Mucosa of gallbladder (tissue), 1 donor: Measurements from ENCODE around the gene COL6A1. TPM values are rescaled to one million over a fixed set of nuclear protein-coding genes. Genes with fewer than 3 reads are reported as not detected.

Source experiments
- DNase-seq: peaks from one replicate; pipeline ENCODE4 v3.0.0-alpha.2; 2020; ENCODE audit warnings: low spot score
- total RNA-seq: library from RNA; stranded (reverse); gene quantifications from one replicate; pipeline ENCODE4 v1.2.1, GENCODE V29; 2021
- donor health status: DM: no; HTN: no; CAD: no.

COL6A1 gene
- total RNA-seq, 1 donor from 2014 or later: 583 TPM

DNA sequence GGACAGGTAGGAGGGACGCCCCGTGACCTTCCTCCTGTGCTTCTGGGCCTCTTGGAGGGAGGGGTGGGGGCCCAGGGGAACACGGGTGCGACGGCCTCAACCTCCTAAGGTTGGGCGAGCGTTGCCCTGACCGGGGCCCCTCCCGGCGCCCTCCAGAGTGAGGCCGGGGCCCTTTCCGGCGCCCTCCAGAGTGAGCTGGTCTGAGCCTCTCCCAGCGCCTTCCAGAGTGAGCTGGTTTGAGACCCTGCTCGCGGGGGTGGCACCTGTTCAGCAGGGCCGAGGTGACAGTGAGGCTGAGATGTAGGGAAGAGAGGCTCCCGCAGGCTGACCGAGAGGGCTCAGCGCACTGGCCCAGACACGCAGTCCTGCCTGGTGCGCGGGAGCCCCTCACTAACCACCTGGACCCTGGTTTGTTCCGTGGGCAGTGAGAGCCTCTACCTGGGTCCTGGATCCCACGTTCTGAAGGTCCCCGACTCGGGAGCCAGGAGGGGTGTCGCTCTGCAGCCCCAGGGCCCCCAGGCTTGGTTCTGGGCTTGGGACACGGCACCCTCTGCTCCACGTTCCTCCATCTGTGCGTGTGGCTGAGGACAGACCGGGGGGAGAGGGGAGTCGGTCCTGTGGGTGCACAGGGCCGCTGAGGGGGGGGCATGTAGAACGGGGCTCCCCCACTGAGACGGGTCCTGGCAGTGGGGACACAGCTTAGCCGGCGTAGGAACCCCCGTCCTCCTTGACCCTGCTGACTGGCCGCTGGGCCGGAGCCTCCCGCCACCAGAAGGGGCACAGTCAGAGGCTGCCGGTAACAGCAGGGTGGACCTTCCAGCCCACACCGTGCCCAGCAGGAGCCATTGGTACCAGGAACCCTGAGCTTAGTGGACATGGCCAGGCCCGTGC is 1.4 kb downstream of the COL6A1 start:
- DNase-seq: no peak

DNA sequence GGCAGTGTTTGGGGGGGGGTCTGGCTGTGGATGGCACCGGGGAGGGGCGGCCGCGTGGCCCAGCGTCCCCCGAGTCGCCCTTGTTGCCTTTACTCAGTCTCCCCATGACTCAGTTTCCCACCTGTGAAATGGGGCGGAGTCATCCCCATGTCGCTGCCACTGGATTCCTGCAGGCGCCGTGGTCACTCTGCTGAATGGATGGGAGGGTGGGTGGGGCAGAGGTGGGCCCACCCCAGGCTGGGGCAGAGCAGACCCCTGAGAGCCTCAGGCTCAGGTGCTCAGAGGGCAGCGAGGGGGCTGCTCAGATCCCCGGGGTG is 2.0 kb downstream of the COL6A1 start:
- no peak for DNase-seq

DNA sequence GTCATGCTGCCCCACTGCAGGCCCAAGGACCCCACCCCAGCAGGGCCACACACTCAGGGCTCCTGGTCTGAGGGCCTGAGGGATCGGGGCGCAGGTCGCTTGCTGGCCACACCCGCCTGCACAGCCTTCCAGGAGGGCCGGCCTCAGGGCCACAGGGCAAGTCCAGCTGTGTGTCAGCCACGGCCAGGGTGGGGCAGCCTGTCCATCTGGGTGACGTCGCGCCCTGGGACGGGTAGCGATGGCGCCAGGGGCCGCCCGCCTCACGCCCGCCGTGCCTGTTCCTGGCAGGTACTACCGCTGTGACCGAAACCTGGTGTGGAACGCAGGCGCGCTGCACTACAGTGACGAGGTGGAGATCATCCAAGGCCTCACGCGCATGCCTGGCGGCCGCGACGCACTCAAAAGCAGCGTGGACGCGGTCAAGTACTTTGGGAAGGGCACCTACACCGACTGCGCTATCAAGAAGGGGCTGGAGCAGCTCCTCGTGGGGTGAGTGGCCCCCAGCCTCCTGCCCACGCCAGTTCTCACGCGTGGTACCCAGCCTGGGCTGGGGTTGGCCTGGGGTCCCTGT is 2.5 kb downstream of the COL6A1 start:
- no peak for DNase-seq

DNA sequence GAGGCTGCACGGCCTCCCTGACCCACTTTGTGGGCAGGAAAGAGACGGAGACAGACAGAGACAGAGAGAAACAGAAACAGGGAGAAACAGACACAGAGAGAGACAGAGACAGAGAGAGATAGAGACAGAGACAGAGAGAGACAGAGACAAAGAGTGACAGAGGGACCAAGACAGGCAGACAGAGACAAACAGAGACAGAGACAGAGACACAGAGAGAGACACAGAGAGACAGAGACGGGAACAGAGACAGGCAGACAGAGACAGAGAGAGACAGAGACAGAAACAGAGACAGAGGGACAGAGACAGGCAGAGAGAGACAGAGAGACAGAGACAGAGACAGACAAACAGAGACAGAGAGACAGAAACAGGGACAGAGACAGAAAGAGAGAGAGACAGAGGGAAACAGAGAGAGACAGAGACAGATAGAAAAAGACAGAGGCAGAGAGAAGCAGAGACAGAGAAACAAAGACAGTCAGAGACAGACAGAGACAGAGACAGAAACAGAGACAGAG is 3.1 kb downstream of the COL6A1 start:
- DNase-seq: no peak

DNA sequence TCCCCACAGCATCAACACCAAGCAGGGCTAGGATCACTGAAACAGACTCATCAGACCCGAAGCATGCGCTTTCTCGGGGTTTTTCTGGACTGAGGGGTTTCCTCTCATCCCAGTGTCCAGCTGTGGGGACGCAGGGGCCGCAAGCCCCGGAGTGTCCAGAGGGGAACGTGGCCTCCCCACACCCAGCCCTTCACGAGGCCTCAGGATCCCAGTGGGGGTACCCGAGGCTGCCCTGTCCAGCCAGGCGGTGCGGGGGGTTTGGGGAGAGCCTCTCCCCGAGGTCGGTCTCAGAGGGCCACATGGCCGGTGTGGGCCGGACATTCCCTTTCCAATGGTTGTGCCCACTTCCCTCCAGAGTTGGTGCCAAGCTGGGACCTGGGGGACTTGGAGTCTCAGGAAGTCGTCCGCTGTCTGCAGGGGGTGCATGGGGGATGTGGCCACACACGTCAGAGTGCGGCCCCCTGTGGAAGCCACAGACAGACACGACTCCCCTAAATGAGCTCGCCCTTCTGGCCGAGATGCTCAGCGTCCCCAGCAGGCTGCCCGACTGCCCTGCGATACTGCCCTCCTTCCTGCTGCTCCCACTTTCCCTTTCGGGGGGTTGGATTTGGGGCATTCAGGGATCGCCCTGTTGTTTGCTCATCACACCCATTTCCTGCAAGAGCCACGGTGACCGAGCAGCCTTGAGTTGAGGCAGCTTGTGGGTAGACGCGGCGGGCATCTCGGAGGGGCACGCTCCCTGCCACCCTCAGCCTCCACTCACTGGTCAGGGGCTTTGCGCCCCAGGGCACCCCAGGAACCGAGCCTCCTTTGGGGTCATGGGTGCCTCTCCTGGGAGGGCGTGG is 4.1 kb downstream of the COL6A1 start:
- DNase-seq: no peak

DNA sequence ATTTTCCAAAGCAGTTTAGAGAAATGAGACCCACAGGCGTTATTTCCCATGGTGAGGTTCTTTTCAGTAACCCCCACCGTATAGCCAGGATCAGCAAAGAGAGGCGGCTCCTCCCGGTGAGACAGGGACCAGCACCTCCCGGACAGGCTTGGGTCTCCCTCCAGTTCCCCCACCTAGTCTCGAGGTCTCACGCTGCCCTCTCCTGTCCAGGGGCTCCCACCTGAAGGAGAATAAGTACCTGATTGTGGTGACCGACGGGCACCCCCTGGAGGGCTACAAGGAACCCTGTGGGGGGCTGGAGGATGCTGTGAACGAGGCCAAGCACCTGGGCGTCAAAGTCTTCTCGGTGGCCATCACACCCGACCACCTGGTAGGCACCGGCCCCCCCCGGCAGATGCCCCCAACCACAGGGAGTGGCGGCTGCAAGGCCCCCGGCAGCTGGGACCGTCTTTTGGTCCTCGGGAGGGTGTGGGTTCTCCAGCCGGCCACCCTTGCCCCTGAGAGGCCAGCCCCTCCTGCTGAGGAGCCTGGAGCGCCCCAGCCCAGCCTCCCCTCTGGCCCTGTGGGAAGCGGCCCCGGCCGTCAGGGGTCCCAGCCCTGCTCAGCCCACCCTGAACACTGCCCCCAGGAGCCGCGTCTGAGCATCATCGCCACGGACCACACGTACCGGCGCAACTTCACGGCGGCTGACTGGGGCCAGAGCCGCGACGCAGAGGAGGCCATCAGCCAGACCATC is 4.9 kb downstream of the COL6A1 start:
- DNase-seq: no peak

DNA sequence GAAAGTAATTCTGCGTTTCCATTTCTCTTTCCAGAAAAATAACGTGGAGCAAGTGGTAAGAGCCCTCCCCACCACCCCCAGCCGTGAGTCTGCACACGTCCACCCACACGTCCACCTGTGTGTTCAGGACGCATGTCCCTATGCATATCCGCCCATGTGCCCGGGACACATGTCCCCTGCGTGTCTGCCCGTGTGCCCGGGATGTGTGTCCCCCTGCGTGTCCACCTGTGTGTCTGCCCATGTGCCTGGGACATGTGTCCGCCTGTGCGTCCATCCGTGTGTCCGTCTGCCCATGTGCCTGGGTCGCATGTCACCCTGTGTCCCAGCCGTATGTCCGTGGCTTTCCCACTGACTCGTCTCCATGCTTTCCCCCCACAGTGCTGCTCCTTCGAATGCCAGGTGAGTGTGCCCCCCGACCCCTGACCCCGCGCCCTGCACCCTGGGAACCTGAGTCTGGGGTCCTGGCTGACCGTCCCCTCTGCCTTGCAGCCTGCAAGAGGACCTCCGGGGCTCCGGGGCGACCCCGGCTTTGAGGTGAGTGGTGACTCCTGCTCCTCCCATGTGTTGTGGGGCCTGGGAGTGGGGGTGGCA is 5.6 kb downstream of the COL6A1 start:
- DNase-seq: no peak

DNA sequence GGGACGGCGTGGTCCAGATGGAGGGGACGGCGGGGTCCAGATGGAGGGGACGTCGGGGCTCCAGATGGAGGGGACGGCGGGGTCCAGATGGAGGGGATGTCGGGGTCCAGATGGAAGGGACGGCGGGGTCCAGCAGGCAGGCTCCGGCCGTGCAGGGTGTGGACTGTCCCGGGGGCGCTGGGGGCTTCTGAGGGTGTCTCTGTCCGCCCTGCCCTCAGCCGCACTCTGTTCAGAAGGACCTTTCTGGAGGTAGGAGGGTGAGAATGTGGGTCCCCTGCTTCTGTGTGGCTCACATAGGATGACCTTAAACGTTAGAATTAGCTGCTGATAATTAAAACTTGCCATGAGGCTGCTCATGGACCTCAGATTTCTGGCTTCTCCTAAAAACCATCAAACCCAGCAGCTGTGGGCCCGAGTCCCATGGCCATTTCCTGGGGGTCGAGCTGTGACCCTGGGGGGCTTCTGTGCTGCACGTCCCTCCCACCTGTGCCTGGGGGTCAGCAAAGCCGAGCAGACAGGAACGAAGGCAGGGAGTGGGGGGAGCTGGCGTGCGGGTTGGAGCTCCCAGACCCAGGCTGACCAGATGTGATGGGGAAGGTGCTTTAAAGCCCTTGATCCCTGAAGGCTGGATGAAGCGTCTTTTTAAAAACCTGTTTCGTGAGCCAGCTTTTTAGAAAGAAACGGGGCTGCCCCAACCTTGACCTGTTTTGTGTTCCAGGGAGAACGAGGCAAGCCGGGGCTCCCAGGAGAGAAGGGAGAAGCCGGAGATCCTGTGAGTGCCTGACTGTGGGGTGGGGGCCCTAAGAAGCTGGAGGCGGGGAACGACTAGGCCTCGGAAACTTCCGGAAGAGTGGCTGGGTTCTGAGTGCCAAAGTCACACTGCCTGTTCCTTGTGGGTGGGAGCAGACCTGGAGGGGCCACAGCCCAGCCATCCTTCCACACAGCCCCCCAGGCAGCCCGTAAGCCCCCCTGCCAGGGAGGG is 7.1 kb downstream of the COL6A1 start:
- DNase-seq: no peak

DNA sequence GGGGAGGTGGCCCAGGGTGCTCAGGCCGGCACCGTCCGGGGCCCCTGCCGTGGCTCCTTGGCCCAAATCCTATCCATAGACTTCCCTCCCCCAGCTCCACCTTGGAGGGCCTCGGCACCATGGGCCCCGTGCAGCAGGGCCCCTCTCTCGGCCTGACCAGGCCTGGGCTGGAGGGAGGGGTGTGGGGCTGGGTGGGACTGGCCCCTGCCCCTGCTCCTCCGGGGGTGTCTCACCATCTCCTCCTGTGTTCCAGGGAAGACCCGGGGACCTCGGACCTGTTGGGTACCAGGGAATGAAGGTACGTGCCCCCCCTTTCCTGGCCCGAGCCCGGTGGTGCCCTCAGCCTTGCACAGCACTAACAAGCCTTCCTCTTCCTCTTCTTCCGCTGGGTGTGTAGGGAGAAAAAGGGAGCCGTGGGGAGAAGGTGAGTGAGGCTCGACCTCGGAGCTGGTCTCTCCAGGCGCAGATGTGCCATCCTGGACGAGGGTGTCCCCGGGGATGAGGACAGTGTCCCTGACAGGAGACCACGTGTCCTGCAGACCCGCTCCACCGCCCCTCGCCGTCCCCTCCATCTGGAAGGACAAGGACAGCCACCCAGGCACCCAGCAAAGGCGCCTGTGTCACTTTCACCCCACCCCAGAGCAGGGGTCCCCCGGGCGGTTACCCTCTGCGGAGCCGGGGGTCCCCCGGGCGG is 7.9 kb downstream of the COL6A1 start:
- DNase-seq: no peak

DNA sequence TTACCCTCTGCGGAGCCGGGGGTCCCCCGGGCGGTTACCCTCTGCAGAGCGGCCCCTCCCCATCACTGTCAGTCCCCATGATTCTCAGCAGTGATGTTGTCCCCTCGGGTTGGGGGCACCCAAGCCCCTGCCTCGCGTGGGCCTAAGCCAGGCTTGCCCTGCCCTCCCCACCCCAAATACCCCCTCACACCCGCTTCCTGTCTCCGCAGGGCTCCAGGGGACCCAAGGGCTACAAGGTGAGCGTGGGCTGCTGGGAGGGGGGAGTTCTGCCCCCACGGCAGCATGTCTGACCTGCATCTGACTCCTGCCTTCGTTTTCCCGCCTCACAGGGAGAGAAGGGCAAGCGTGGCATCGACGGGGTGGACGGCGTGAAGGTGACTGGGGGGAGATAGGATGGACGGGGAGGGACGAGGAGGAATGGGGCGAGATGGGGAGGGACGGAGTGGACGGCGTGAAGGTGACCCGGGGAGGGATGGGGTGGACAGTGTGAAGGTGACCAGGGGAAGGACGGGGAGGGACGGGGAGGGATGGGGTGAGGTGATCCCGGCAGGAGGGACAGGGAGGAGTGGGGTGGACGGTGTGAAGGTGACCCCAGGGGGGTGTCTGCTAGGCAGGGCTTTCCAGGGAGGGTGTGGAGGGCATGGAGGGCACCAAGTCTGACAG is 8.6 kb downstream of the COL6A1 start:
- no peak for DNase-seq

DNA sequence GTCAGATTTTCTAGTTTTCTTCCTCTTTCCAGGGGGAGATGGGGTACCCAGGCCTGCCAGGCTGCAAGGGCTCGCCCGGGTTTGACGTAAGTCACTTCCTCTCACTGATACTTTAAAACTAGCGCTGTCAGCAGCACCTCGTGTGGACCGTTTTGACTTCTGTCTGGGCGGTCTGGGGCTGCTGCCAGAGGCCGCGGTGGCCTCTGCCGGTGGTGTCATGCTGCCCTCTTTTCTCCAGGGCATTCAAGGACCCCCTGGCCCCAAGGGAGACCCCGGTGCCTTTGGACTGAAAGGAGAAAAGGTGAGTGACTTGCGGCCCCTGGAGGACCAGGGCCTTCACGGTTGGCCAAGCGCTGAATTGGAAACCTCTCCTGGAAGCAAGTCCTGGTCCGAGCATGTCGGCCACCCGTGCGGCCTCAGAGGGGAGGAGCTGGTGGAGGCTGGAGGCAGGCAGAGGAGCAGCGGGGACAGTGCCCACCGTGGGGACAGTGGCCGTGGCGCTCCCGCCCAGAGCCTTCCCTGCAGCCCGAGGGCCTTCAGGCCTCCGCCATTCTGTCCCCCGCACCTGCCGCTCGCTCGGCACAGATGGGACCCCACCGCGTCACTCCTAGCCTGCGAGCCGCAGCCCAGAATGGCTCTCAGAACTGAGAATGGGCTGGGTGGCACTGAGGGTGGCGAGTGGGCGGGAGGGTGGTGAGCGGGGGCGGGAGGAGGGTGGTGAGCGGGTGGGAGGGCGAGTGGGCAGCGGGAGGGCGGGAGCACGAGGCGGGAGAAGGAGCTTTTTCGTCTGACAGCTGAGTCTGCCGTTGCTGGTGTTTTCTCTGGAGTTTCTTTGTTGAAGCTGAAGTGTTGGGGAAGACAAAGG is 9.4 kb downstream of the COL6A1 start:
- DNase-seq: no peak

DNA sequence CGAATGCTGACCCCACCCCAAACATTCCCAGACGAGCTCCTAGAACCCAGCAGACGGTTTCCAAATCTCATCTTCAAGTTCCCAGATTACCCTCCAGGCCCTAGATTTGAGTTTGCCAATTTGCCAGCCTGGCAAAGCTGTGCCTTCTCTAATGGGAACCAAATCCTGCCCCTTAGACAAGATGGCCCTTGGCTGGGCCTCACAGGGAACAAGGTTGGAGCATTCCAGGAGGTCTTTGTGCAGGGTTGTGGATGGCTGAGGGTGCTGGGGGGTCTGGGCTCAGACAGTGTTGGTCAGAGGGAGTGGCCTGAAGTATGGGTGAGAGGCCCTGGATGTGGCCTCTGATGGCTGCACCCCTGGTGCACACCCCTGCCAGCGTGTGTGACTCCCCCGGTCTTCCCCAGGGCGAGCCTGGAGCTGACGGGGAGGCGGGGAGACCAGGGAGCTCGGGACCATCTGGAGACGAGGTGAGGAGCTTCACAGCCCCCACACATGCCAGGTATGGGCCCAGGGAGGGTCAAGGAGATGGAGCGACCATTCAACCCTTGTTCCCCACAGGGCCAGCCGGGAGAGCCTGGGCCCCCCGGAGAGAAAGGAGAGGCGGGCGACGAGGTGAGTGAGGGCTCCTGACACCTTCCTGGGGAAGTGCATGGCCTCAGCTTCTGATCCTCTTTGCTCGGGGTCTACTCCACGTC is 10.2 kb downstream of the COL6A1 start:
- no peak for DNase-seq

DNA sequence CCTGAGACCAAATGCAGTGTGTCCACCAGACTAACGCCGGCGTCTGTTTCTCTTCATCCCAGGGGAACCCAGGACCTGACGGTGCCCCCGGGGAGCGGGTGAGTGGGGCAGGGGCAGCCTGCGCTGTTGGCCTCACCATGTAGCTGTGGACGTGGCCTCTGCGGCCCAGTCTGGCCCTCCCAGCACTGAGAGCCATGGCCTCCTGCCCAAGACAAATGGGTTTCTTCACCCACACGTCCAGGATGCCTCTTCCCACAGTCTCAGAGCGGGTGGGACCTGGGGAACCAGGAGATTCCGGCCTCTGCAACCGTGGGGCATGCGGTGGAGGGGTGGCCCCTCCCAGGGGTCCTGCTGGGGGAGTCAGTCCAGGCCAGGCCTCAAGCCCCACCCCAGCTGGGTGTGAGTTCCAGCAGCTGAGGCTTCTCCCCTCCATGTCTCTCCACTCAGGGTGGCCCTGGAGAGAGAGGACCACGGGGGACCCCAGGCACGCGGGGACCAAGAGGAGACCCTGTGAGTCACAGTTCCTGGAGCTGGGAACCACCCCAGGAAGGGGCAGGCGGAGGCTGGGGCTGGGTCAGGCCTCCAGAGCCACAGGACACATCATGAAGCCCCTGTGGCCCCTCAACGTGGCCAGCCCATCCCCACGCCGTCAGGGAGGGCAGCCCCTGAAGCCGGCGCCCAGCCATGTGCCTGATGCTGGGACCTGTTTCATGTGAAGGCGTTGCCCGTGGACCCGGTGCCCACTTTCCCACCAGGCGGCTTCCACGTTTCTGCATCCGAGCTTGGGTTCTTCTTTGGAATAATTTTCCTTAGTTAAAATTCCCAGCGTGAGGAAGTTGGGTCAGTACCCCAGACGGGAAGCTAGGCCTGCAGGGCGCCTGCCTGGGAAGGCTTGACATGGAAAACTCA is 11.0 kb downstream of the COL6A1 start:
- DNase-seq: no peak

DNA sequence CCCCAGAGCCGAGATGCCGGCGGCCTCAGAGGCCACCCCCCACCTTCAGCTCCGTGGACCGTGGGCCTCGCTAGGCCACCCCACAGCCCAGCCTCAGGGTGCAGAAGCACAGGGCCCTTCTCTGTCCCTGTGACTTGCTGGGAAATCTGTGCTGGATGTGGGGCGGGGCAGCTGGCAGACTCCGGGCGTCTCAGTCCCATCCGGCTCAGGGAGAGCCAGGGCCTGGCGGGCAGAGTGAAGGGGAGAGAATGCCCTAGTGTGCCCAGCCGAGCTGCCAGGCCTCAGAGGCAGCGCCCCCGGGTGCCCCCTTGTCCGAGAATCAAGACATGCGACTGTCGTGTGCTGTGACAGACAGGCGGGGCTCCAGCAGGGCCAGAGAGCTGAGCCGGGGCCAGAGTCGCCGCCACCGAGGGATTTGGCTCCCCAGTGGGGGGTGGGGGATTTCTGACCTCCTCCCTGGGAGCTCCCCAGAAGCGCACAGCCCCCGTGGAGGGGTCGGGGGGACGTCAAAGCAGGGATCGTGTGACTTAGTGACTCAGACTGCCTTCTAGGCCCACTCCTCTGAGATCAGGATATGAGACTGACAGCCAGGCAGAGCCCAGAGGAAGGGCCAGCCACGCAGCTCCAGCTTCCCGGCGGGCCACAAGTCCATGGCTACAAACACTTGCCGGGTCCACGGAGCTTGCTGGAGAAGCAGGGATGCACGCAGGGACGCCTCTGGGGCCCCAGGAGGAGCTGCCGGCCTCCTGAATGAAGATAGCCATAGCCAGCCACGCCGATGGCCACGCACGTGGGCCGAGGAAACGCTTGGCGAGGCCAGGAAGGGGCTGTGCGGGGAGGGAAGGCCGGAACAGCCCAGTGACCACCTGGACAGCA is 11.9 kb downstream of the COL6A1 start:
- DNase-seq: no peak

DNA sequence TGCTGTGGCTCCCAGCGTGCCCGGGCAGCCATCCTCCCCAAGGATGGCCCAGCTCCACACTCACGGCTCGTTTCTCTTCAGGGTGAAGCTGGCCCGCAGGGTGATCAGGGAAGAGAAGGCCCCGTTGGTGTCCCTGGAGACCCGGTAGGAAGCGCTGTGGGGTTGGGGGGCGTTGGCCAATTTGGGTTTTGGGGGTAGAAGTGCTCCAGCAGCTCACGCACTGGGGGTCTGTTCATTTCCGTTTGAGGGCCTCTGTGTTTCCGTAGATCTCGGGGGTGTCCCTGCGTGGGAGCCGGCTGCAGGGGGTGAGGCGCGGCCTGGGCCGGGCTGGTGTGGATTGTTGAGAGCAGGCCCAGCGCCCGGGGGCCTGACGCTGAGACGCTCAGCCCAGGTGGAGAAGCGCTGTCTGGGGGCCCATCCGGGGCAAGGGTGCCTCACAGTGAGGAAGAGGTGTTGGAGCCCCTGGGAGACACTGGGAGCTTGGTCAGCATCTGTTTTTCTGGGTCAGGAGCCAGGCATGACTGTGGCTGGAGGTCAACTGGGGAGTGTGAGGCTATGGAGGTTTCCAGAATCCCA is 12.6 kb downstream of the COL6A1 start:
- no peak for DNase-seq
